Measurements from ENCODE around the gene PDZRN3. TPM values are rescaled to one million over a fixed set of nuclear protein-coding genes. Genes with fewer than 3 reads are reported as not detected.

PDZRN3 gene
- total RNA-seq, 1 experiment from 2014 or later = 12.5 TPM

DNA sequence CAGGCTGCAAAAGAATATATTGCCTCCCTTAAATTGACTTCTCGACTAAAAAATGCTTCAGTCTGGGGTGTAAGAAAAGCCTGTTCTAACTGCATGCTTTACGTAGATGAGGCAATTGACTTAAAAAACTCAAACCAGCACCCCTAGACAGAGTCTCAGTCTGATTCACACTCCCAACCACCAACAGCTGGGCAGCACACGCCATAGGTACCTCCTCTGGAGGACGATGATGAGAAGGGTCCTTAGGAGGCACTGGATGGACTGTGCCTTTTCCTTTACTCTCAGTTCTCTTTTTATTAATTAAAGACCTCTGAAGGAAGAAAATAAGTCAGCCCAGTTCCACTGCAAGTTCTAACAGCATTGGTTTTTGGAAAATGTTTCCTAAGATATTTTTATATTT lies 175.0 kb downstream of the PDZRN3 start:
- no TSS peak for BruUV-seq (replicated peaks)
- H3K4me3 Mint-ChIP-seq (ENCODE audit: unreplicated experiment) = no peak overlapping the region
- no peaks in the 10 kb centered on the region for H3K9me3 Mint-ChIP-seq (ENCODE audit: unreplicated experiment)

DNA sequence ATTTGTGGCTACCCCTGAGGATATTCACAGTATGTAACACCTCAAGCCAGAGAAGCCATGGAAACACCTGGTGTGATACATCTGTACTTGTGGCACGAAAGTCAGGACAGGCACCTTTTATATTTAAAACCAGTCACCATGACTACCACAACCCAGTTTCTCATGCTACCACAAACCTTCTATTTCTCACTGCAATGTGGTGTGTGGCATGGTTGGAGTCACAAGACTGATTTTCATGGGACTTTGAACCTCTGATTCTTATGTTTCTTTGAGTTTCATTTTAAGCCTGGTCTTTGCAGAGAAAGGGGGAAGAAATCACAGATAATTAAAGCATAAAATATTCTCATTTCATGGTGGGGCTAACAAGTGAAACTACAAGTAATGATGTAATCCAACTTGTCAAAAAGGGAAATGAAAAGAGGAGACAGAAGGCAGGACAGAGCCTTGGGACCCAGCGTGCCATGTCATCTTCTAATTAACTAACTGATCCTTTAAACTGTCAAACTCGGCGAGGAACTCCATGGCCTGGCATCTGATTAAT lies 175.9 kb downstream of the PDZRN3 start:
- ChIA-PET POLR2A (no interaction called here), CTCF (no interaction called here)
- TF ChIP-seq CTCF (IDR thresholded peaks at IDR 0.05; ENCODE audit: insufficient read depth in 1 of 2, low read depth in 1 of 2, low read length in 1 of 2, severe bottlenecking in 1 of 2, unreplicated experiment in 1 of 2) = no peak
- H3K27me3 Mint-ChIP-seq (ENCODE audit: insufficient read depth, unreplicated experiment) = no peaks in the 10 kb centered on the region
- no peaks in the 10 kb centered on the region for H3K9me3 Mint-ChIP-seq (ENCODE audit: unreplicated experiment)
- no peaks in the 10 kb centered on the region for H3K36me3 Mint-ChIP-seq (ENCODE audit: insufficient read depth, unreplicated experiment)
- H3K27me3 ChIP-seq (replicated peaks; ENCODE audit: control insufficient read depth, insufficient read depth, low read length) = no peaks in the 10 kb centered on the region
- BruUV-seq (replicated peaks) = no TSS peak
- H3K36me3 ChIP-seq (ENCODE audit: control insufficient read depth, insufficient read depth, low read length) = no peaks in the 10 kb centered on the region
- intact Hi-C loops (cut with micrococcal nuclease; ENCODE audit: unreplicated experiment) = no loop called here
- H3K4me1 Mint-ChIP-seq (ENCODE audit: low read depth, unreplicated experiment) = peaks cover 17% of the 10 kb centered on the region
- no peak overlapping the region for H3K27ac Mint-ChIP-seq (ENCODE audit: unreplicated experiment)
- no peak overlapping the region for H3K4me3 Mint-ChIP-seq (ENCODE audit: unreplicated experiment)
- H3K4me1 ChIP-seq = peaks cover 21% of the 10 kb centered on the region
- H3K9me3 ChIP-seq = no peaks in the 10 kb centered on the region
- no peak overlapping the region for H3K4me3 ChIP-seq (ENCODE audit: low read depth, low read length)
- DNase-seq = no peak

More for the DNA sequence above, 175.0 kb downstream of the PDZRN3 start:
- CTCF ChIA-PET = no interaction called here
- H3K4me1 ChIP-seq = peaks cover 21% of the 10 kb centered on the region
- no peaks in the 10 kb centered on the region for H3K9me3 ChIP-seq
- POLR2A ChIA-PET = no interaction called here
- no peak overlapping the region for H3K27ac Mint-ChIP-seq (ENCODE audit: unreplicated experiment)
- DNase-seq = no peak
- H3K36me3 Mint-ChIP-seq (ENCODE audit: insufficient read depth, unreplicated experiment) = no peaks in the 10 kb centered on the region
- H3K27me3 Mint-ChIP-seq (ENCODE audit: insufficient read depth, unreplicated experiment) = no peaks in the 10 kb centered on the region
- TF ChIP-seq CTCF (IDR thresholded peaks at IDR 0.05; ENCODE audit: insufficient read depth in 1 of 2, low read depth in 1 of 2, low read length in 1 of 2, severe bottlenecking in 1 of 2, unreplicated experiment in 1 of 2) = no peak
- H3K36me3 ChIP-seq (ENCODE audit: control insufficient read depth, insufficient read depth, low read length) = no peaks in the 10 kb centered on the region
- H3K27me3 ChIP-seq (replicated peaks; ENCODE audit: control insufficient read depth, insufficient read depth, low read length) = no peaks in the 10 kb centered on the region
- intact Hi-C loops (cut with micrococcal nuclease; ENCODE audit: unreplicated experiment) = loop anchor here (5.0 kb wide), 1 partner anchor 347 kb away; no protein-coding TSS in a partner anchor
- peaks cover 17% of the 10 kb centered on the region for H3K4me1 Mint-ChIP-seq (ENCODE audit: low read depth, unreplicated experiment)
- no peak overlapping the region for H3K4me3 ChIP-seq (ENCODE audit: low read depth, low read length)

GRCh38 chr3:73448041-73448440 lies 176.7 kb downstream of the PDZRN3 start:
- no peak overlapping the region for H3K4me3 ChIP-seq (ENCODE audit: low read depth, low read length)
- ChIA-PET CTCF (no interaction called here), POLR2A (no interaction called here)
- Mint-ChIP-seq H3K27ac (ENCODE audit: unreplicated experiment) (no peak overlapping the region), H3K4me3 (ENCODE audit: unreplicated experiment) (no peak overlapping the region), H3K4me1 (ENCODE audit: low read depth, unreplicated experiment) (peaks cover 17% of the 10 kb centered on the region), H3K9me3 (ENCODE audit: unreplicated experiment) (no peaks in the 10 kb centered on the region), H3K36me3 (ENCODE audit: insufficient read depth, unreplicated experiment) (no peaks in the 10 kb centered on the region), H3K27me3 (ENCODE audit: insufficient read depth, unreplicated experiment) (no peaks in the 10 kb centered on the region)
- intact Hi-C loops (cut with micrococcal nuclease; ENCODE audit: unreplicated experiment) = no loop called here
- no peak for DNase-seq
- BruUV-seq (replicated peaks) = no TSS peak
- no peak for TF ChIP-seq CTCF (IDR thresholded peaks at IDR 0.05; ENCODE audit: insufficient read depth in 1 of 2, low read depth in 1 of 2, low read length in 1 of 2, severe bottlenecking in 1 of 2, unreplicated experiment in 1 of 2)
- H3K9me3 ChIP-seq = no peaks in the 10 kb centered on the region
- no peaks in the 10 kb centered on the region for H3K27me3 ChIP-seq (replicated peaks; ENCODE audit: control insufficient read depth, insufficient read depth, low read length)
- H3K36me3 ChIP-seq (ENCODE audit: control insufficient read depth, insufficient read depth, low read length) = no peaks in the 10 kb centered on the region
- H3K4me1 ChIP-seq = peaks cover 21% of the 10 kb centered on the region
